ENCODE measurements around the gene SQOR.

Gene SQOR

DNA sequence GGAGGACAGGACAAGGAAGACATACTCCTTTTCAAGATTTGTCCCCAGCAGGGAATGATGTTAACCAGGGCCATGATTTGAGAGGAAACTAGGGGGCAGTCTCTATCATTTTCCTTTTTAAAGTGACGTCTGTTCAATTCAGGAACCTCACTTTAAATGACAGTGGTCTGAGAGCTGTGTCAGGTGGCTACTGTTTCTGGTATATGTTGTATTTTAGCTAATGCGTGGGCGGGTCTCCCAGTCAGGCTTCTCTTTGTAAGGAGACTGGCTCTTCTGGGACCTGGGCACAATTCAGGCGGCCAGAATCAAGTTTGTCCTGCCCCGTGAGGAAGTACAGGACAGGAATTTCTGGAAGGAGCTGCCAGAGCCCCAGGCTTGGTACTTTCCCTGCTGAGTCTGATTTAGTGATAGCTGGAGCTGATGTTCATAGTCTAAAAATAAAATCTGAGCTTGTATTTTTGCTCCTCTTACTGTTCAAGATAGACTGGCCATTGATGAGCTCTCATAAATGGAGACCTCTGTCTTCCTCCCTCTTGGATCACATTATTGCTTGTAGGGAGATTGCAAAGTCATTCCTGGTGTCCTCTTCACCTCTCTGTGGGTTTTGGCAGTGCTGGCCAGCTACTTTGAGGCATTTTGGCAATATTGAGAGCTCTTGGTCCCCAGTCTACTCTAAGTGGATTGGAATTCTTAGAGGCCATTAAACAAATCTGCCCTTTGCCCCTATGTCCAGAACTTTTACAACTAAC lies 25.6 kb downstream of the SQOR start:
- no peak for DNase-seq (ENCODE audit: low spot score)

DNA sequence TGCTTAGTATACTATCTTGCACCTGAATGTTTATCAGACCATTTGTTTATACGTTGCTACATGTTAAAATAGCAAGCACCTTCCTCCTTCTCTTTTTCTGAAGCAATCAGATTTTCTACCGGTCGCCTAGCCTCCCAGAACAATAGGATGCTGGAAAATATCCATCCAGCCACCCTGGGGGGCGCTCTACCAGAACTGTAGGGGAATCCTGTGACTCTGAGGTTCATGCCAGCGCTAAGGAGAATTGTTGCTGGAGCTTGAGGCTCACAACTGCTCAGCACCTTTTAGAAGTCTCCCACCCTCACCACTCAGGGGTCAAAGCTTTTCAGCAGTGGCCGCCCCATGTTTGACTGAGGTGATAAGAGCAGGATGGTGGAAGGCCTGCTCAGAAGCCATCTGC lies 27.5 kb downstream of the SQOR start:
- no peak for DNase-seq (ENCODE audit: low spot score)

DNA sequence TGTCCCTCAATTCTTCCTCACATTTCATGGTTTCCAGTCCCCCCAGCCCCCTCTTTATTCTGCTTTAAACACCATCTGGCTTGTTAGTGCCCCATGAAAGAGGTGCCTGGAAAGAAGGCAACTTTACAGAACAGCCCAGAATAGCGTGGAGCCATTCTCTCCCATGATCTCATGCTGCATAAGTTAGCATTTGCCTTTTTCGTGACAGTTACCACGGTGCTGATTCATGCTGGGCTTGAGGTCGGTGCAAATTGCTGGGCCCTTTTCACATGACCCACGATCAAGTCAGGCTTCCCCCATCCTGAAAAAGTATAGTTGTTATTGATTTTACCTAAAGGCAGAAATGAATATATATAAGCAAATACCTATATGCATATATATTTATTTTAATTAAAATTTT lies 29.6 kb downstream of the SQOR start:
- no peak for DNase-seq (ENCODE audit: low spot score)

DNA sequence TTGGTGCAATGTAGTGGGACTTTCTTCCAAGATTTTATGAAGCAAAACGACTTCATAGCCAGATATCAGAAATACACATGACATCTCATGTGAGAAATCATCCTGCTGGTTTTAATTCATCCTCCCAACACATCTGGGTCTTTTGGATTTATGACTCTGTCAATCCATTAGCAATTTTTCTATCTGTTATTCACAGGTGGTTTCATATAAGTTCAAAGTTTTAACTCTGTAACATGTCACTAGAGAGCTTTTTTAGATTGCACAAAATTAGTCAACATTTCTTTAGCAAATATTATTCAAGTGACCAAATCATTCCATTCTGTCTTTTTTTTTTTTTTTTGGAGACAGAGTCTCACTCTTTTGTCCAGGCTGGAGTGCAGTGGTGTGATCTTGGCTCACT lies 30.4 kb downstream of the SQOR start:
- no peak for DNase-seq (ENCODE audit: low spot score)

DNA sequence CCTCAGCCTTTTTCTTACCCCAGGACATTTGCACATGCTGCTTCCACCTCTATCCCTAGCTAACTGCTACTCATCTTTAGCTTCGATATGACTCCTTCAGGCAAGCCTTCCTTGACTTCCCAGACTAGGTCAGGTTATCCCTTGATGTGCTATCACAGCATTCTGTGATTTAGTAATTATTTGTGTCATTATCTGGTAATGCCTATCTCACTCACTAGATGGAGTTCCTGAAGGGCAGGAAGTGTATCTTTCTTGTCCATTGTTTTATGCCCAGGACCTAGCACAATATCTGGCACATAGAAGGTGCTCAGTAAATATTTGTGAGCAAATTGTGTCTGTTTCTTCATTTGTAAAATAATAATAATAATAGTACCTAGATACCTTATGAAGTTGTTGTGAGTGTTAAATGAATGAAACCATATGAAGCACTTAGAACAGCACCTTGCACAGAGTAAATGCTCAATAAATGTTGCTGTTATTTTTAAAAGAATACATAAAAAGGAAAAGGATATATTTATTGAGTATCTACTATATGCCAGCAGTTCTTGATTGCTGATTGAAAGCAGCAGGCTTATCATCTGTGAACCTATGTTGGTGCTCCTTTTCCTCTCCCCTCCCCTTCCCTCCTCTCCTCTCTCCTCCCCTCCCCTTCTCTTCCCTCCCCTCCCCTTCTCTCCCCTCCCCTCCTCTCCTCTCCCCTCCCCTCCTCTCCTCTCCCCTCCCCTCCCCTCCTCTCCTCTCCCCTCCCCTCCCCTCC lies 31.5 kb downstream of the SQOR start:
- no peak for DNase-seq (ENCODE audit: low spot score)

DNA sequence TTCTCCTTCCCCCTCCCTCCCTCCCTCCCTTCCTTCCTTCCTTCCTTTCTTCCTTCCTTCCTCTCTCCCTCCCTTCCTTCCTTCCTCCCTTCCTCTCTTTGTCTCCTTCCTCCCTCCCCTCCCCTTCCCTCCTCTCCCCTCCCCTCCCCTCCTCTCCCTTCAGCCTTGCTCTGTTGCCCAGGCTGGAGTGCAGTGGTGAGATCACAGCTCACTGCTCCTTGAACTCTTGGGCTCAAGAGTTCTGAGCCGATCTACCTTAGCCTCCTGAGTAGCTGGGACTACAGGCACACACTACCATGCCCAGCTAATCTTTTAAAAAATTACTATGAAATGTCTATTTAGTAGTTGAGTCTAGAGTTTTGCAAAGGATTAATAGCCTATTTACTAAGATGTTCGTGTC lies 32.2 kb downstream of the SQOR start:
- DNase-seq (ENCODE audit: low spot score): no peak

DNA sequence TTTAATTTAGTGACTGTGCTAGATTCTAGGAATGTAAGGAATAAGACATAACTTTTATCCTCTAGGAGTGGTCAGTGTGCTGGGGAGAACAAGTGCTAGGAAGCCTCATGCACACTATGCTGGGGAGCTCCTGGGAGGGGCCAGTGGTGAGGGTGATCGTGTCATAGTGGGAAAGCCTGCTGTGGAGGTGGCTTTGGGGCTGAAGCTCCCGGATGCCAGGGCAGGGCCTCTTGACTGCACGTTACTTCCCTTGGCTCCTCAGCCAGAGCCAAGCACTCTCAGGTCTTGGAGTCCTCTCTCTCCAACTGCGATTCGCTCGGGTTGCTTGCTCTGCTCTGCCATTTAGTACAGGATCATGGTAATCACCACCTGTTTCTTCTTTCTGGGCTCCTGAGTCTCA lies 33.6 kb downstream of the SQOR start:
- no peak for DNase-seq (ENCODE audit: low spot score)

DNA sequence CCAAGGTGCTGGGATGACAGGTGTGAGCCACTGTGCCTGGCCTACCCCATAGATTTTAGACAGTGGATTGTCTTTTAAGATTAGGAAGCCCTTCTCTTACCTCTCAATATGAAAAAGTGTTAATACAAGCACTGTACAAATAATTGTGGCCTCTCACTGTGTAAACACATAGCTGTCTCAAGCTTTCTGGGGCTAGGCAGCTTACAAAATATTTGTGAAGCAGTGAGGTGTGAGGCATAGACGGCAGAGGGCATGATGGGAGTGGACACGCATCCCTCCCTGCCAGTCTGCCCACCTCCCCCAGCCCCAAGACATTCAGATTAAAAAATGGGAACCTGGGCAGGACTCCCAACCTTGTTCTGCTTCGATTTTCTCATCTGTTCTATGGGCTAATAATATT lies 34.6 kb downstream of the SQOR start:
- no peak for DNase-seq (ENCODE audit: low spot score)

DNA sequence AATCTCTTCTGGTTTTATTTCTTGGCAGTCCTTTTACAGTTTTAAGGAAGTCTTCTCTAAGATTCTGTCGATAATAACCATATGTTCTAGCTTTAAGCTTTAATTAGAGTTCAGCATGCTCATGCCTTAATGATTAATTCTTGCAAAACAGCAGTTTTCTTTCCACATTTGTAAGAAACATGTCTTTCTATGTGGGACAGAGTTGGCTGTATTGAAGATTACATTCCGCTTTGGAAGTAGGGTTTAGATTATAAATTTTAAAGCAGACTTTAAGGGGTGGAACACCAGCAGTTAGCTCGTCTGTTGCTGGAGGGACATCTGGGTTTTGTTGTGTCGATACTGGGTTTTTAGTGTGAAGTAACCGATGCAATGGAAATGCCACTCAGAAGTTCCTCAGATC lies 35.3 kb downstream of the SQOR start:
- DNase-seq (ENCODE audit: low spot score): no peak

DNA sequence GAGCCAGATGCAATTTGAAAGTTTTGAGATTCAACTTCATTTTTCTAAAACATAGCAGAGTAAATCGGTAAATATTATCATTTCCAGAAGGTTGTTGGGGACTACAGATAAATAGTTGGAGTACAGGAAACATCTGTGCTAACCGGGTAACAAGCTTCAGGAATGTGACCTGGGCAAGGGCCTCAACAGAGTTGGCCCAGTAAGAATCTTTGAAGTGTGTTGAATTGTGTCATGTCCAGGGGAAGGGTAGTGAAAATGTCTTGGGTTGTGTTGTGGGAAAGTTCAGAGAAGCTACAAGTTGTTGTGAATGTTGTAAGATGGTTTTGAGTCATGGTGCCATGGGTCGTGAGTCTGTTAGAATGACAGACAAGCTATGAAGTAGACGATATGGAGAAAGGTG lies 35.7 kb downstream of the SQOR start:
- DNase-seq (ENCODE audit: low spot score): no peak

DNA sequence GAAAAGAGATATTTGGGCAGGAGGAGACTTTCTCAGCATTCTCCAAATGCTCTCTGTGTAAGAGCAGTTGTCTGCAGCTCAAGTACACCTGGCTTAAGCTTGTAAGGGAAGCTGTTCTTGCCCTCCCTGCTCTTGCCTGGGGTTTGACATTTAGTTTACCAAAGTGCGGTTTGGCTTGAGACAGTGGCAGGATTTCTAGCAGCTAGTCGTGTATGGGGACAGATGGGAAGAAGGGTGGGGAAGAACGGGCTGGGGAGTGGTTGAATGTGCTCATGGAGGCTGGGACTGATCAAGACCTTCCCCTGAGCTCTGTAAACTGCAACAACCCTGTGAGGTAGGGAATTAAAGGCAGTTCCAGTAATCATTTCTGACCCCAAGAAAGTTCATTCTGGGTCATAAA lies 39.8 kb downstream of the SQOR start:
- no peak for DNase-seq (ENCODE audit: low spot score)

DNA sequence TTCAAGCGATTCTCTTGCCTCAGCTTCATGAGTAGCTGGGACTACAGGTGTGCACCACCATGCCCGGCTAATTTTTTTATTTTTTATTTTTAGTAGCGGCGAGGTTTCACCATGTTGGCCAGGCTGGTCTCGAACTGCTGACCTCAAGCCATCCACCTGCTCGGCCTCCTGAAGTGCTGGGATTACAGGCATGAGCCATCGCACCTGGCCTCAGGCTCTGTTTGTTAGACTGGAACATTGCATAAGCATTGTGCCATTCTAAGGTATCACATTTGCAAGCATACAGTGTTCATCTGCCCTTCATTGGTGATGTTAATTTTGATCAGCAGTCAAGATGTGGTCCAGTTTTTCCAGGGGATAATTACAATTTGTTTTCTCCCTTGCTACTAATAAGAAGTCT lies 43.0 kb downstream of the SQOR start:
- DNase-seq (ENCODE audit: low spot score): no peak

DNA sequence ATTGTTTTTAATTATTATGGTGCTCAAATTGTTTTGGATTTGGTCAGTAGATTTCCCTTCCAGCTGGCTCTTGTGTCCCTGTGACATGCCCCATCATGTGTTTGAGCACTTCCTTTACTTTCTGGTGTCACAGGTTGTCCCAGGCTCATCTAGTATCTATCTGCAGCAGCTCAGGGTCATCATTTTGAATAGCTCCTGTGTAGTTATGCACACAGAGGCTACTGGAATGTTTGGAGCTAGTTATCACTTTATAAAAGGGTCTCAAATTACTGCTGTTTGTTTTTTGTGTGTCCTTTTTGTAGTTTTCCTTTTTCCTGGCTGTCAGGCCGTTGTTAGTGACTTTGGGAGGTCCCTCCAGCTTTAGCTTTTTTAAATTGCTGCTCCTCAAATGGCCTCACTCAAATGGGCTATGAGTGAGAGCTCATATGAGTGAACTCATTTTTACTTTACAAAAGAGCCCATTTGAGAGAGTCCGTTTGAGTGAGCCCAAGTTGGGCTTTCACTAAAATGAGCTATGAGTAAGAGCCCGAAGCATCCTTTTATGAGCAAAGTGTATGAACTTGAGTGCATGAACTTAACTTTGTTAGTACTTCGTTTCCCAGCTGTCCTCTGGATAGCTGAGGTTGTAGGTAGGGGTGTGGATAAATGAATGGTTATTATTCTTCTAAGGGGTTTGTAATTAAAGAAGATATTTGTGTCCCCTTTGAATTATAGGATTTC lies 43.8 kb downstream of the SQOR start:
- no peak for DNase-seq (ENCODE audit: low spot score)

DNA sequence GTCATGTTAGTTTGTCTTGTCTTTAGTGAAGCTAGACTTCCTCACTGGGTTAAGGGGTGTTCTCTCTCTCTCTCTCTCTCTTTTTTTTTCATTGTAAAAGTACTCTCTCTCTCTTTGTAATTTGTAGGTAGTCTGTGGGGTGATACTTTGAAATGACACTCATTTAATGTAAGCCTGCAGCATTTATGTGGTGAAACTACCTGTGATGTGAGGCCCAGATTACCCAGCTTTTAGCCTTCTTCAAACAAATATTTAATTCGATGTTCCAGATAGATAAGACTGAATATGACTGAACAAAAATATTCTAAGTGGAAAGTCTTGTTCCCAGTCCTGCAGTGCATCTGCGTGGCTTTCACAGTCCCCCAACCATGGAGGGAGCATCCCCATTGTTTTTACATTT lies 49.7 kb downstream of the SQOR start:
- DNase-seq (ENCODE audit: low spot score): no peak

DNA sequence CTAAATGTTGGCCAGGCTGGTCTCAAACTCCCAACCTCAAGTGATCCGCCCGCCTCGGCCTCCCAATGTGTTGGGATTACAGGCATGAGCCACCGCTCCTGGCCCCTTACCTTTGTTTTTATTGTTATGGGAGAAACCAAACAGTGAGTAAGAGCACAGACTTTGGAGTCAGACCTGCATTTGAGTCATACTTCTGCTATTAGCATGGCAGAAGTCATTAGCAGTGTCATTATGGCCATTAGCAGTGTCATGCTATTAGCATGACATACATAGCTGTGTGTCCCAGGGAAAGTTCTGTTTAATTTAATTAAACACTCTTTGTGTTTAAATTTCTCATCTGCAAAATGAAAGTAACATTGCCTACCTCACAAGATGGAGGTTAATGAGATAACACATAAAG lies 54.8 kb downstream of the SQOR start:
- no peak for DNase-seq (ENCODE audit: low spot score)

DNA sequence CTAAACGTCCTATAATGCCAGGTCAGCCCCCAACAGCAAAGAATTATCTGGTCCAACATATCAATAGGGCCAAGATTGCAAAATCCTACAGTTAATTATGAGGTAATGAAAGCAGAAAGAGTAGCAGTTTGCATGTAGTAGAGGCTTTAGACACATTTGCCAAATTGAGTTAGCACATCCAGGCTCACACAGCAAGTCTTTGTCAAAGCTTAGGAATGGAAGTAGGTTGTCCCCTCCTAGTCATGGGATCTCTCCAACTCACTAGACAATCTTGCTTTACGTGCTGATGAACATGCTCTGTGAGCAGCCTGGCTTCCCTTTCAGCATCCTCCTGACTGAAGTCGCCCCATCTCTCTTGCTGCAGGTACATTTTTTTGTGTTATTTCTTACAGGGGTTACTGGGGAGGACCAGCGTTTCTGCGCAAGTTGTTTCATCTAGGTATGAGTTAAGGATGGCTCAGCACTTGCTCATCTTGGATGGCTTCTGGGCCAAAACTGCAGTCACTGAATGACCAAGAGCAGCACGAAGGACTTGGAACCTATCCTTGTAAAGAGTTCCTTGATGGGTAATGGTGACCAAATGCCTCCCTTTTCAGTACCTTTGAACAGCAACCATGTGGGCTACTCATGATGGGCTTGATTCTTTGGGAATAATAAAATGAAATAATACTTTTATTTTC lies 55.9 kb downstream of the SQOR start:
- DNase-seq (ENCODE audit: low spot score): no peak

DNA sequence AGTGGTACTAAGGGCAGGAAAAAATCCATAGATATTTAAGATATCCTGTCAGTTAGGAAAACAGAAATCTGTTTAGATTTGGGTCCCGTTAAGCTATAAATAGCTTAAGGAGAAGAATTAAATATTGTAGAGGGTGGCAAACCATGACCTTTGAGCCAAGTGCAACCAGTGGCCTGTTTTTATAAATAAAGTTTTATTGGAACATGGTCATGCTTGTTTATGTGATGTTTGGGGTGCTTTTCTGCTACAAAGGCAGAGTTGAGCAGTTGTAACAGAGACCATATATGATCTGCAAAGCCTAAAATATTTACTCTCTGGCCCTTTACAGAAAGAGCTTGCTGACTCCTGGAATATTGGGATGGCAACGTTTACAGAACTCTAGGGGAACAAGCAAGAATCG lies 66.3 kb downstream of the SQOR start:
- no peak for DNase-seq (ENCODE audit: low spot score)

DNA sequence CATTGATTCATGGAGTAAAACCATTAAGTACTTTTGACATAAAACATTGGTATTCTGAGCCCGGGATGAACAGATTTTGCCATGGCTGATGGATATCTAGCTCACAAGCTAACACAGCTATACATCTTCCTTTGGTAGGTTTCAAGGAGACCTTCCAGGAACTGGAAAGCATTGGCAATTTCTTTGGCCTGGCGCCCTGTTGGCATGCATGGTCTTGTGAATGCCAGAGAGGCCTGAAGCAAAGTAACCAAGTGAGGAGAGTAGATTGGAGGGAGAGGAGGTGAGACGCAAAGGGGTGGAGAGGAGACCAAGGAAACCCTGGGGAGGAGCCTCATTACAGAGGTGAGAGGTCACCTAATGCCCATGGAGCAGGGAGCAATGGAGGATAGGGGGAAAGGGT lies 67.2 kb downstream of the SQOR start:
- no peak for DNase-seq (ENCODE audit: low spot score)

DNA sequence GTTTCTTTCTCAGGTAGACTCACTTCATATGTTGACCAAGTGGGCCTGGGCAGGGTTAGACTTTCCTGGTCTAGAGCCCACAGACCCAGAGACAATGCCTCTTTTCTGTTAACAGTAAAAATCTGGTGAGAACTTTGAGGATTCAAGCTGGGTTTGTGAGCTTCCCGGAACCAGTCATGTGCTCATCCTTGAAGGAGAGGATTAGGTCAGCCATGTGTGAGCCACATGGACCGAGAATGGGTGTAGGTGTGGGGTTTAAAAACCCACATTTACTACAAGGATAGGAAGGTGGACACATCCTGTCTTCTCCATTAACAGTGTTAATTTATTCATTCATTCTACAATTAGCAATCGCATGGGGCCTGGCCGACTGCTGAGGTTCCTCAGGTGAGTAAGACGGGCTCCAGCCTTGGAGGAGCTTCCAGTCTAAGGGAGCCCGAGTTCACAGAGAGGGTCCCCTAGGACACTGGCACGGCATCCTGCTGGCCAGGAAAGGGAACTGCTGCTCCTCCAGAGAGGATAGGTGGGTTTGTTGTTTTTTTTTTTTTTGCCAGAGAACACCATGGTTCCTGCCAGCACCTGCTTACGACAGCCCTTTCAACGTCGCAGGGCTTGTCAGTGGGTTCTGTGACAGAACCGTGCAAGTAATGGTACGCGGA lies 69.0 kb downstream of the SQOR start:
- no peak for DNase-seq (ENCODE audit: low spot score)

DNA sequence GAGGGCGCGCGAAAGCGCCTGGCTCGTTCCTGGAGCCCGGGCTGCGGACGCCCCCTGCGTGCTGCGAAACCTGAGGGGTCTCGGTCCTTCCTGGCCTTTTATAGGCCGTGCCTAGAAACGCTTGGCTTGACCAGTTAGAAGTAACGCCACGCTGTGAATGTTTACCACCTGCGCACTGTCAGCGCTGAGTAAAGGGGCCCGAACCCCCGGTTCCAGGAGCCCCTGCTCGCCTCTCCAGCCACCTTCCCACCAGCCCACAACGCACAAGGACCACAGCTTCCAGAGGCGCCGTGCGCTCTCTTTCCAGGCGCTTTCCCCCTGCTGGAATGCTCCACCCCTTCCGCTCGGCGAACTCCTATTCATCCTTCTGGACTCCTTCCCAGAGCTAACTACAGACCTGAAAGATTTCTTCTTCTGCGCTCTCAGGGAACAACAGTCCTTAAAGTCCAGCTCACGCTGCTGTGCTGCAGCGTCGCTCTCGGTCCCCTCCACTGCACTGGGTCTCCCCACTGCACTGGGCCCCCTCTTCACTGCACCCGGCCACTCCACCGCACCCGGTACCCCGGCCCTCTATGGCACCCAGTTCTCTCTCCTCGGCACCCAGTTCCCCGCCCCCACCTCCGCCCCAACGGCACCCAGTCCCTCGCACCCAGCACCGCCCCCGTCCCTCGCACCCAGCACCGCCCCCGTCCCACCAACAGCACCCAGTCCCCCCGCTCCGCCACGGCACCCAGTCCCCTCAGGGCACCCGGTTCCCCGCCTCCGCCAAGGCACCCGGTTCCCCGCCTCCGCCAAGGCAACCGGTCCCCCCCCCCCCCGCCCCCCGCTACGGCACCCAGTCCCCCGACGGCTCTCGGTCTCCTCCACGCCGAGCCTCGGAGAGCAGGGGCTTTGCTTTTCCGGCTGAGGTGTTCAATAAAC lies 69.8 kb downstream of the SQOR start:
- no peak for DNase-seq (ENCODE audit: low spot score)

Data from SW480 (cell line).